ENCODE results near the gene KCNT2. TPM values are rescaled to one million over a fixed set of nuclear protein-coding genes. Genes with fewer than 3 reads are reported as not detected.
A peak's percentile ranks its signal among the peaks of the same experiment; 100 is the strongest.

Gene KCNT2
- polyA plus RNA-seq, 1 of the 3 experiments (the other 2 are of a cell fraction), result 0.56 TPM

DNA sequence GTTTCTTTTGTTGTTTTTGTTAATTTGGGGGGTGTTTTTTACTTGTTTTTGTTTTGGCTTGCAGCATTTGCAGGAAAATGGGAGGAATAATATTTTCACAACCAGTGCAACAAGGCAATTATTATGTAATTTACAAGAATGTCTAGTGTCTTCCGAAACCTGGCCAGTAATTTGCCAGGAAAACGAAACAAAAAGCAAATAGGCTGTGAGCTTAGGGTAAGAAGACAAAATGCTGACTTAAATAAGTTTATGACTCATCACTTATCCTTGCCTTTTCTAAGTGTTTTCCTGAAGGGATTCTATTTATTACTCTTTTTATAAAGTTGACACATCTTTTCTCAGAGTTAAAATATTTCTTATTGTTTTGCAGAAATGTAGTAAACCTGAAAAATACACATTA lies 49.8 kb downstream of the KCNT2 start:
- Histone ChIP-seq H3K9me3 (0 out of 2 replicates have a peak, but pooled peaks cover 4% of the 10 kb centered on the region), H3K4me1 (ENCODE audit: control insufficient read depth in 1 of 2, insufficient read depth in 2 of 2, low read depth in 1 of 2, low read length in 1 of 2) (no peaks in the 10 kb centered on the region; a peak in 1 of 4 replicates), H3F3A (replicated peaks; ENCODE audit: insufficient read depth) (no peaks in the 10 kb centered on the region), H3K27me3 (ENCODE audit: insufficient read depth) (no peaks in the 10 kb centered on the region), H3K36me3 (replicated peaks in 1 of 2; ENCODE audit: control insufficient read depth in 1 of 2, insufficient read depth in 2 of 2, low read length in 1 of 2) (no peaks in the 10 kb centered on the region), H3K27ac (ENCODE audit: low read depth in 2 of 2, low read length in 1 of 2) (peak overlapping the region; percentile 9 to 51; a peak in 1 of 4 replicates), H3K4me3 (ENCODE audit: low read depth in 2 of 2, low read length in 1 of 2) (peak overlapping the region; percentile 50 to 57; a peak in 3 of 4 replicates), H4K20me1 (ENCODE audit: insufficient read depth) (no peaks in the 10 kb centered on the region), H3K9me2 (no peaks in the 10 kb centered on the region), H3K79me2 (ENCODE audit: insufficient read depth) (no peaks in the 10 kb centered on the region), H3K9ac (peak overlapping the region; percentile 36; the same call in 1 of the 2 replicates), H3K4me2 (peak overlapping the region; percentile 49), H2AFZ (ENCODE audit: low read depth) (peak overlapping the region; percentile 81; the same call in 1 of the 2 replicates)
- DNase-seq, result no peak
- ChIA-PET POLR2A (no interaction called here), CTCF (no interaction called here)
- 23% methylated on average over 2 of the region's 2 CpGs for WGBS (ENCODE audit: low lambda C conversion rate)
- TF ChIP-seq RAD21 (IDR thresholded peaks at IDR 0.05; ENCODE audit: low read length) (no peak), EZH2phosphoT487 (IDR thresholded peaks at IDR 0.05; ENCODE audit: borderline replicate concordance, low read depth) (no peak), JUND (IDR thresholded peaks at IDR 0.05) (peak; percentile 37; the same call in 1 of the 2 replicates), SMC3 (IDR thresholded peaks at IDR 0.05; ENCODE audit: low read depth, low read length) (no peak), TAF1 (IDR thresholded peaks at IDR 0.05; ENCODE audit: borderline replicate concordance, low read depth, low read length) (no peak), FOSL2 (IDR thresholded peaks at IDR 0.05; ENCODE audit: borderline replicate concordance, low read depth) (peak; percentile 56; the same call in 1 of the 2 replicates), SIN3A (IDR thresholded peaks at IDR 0.05; ENCODE audit: borderline replicate concordance, low read depth, low read length) (no peak)
- TF ChIP-seq, protein P1, sequence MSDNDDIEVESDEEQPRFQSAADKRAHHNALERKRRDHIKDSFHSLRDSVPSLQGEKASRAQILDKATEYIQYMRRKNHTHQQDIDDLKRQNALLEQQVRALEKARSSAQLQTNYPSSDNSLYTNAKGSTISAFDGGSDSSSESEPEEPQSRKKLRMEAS (IDR thresholded peaks at IDR 0.05; ENCODE audit: low read depth), result no peak

DNA sequence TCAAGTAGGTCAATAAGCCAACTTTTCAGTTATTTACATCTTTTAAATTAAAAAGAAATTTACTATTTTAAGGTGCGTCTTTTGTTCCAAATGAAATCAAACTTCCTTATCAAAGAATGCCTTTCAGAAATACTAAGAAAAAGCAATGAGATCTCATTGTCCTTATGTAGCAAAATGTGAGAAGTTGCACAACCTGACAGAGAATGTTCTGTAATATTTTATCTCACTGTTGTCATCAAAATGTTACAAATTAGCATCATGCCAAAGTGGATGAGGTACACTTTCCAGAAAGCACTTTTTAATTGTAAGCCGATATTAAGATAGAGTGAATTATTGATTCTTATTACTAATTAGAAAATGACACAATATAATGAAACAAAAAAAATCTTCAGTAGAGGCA lies 50.4 kb downstream of the KCNT2 start:
- WGBS (ENCODE audit: low lambda C conversion rate), result 84% methylated on average over 2 of the region's 2 CpGs
- ChIA-PET CTCF (no interaction called here), POLR2A (no interaction called here)
- Histone ChIP-seq H2AFZ (ENCODE audit: low read depth) (peak overlapping the region; percentile 81), H3K4me2 (peak overlapping the region; percentile 49), H3K36me3 (replicated peaks in 1 of 2; ENCODE audit: control insufficient read depth in 1 of 2, insufficient read depth in 2 of 2, low read length in 1 of 2) (no peaks in the 10 kb centered on the region), H3K9ac (no peak overlapping the region; the same call in 1 of the 2 replicates), H3K79me2 (ENCODE audit: insufficient read depth) (no peaks in the 10 kb centered on the region), H4K20me1 (ENCODE audit: insufficient read depth) (no peaks in the 10 kb centered on the region), H3K27ac (ENCODE audit: low read depth in 2 of 2, low read length in 1 of 2) (no peak overlapping the region), H3F3A (replicated peaks; ENCODE audit: insufficient read depth) (no peaks in the 10 kb centered on the region), H3K9me2 (no peaks in the 10 kb centered on the region), H3K9me3 (0 out of 2 replicates have a peak, but pooled peaks cover 4% of the 10 kb centered on the region), H3K4me1 (ENCODE audit: control insufficient read depth in 1 of 2, insufficient read depth in 2 of 2, low read depth in 1 of 2, low read length in 1 of 2) (no peaks in the 10 kb centered on the region; a peak in 1 of 4 replicates), H3K4me3 (ENCODE audit: low read depth in 2 of 2, low read length in 1 of 2) (peak overlapping the region; percentile 50 to 57; a peak in 2 of 4 replicates), H3K27me3 (ENCODE audit: insufficient read depth) (no peaks in the 10 kb centered on the region)
- DNase-seq, result no peak
- TF ChIP-seq SIN3A (IDR thresholded peaks at IDR 0.05; ENCODE audit: borderline replicate concordance, low read depth, low read length) (no peak), RXRA (IDR thresholded peaks at IDR 0.05; ENCODE audit: borderline replicate concordance, low read depth) (no peak), NFIC (IDR thresholded peaks at IDR 0.05; ENCODE audit: borderline replicate concordance) (no peak), ELF1 (IDR thresholded peaks at IDR 0.05) (no peak), CHD2 (IDR thresholded peaks at IDR 0.05; ENCODE audit: low read length, partially characterized antibody) (no peak), FOXJ3 (CRISPR knock-in tag; IDR thresholded peaks at IDR 0.05) (no peak)
- TF ChIP-seq, protein P2, sequence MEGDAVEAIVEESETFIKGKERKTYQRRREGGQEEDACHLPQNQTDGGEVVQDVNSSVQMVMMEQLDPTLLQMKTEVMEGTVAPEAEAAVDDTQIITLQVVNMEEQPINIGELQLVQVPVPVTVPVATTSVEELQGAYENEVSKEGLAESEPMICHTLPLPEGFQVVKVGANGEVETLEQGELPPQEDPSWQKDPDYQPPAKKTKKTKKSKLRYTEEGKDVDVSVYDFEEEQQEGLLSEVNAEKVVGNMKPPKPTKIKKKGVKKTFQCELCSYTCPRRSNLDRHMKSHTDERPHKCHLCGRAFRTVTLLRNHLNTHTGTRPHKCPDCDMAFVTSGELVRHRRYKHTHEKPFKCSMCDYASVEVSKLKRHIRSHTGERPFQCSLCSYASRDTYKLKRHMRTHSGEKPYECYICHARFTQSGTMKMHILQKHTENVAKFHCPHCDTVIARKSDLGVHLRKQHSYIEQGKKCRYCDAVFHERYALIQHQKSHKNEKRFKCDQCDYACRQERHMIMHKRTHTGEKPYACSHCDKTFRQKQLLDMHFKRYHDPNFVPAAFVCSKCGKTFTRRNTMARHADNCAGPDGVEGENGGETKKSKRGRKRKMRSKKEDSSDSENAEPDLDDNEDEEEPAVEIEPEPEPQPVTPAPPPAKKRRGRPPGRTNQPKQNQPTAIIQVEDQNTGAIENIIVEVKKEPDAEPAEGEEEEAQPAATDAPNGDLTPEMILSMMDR (IDR thresholded peaks at IDR 0.05), result no peak
- TF ChIP-seq, protein P3, sequence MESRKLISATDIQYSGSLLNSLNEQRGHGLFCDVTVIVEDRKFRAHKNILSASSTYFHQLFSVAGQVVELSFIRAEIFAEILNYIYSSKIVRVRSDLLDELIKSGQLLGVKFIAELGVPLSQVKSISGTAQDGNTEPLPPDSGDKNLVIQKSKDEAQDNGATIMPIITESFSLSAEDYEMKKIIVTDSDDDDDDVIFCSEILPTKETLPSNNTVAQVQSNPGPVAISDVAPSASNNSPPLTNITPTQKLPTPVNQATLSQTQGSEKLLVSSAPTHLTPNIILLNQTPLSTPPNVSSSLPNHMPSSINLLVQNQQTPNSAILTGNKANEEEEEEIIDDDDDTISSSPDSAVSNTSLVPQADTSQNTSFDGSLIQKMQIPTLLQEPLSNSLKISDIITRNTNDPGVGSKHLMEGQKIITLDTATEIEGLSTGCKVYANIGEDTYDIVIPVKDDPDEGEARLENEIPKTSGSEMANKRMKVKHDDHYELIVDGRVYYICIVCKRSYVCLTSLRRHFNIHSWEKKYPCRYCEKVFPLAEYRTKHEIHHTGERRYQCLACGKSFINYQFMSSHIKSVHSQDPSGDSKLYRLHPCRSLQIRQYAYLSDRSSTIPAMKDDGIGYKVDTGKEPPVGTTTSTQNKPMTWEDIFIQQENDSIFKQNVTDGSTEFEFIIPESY (IDR thresholded peaks at IDR 0.05; ENCODE audit: borderline replicate concordance, low read depth), result no peak
- TF ChIP-seq, protein P4, sequence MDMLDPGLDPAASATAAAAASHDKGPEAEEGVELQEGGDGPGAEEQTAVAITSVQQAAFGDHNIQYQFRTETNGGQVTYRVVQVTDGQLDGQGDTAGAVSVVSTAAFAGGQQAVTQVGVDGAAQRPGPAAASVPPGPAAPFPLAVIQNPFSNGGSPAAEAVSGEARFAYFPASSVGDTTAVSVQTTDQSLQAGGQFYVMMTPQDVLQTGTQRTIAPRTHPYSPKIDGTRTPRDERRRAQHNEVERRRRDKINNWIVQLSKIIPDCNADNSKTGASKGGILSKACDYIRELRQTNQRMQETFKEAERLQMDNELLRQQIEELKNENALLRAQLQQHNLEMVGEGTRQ (IDR thresholded peaks at IDR 0.05; ENCODE audit: borderline replicate concordance, low read depth, low read length), result no peak
- TF ChIP-seq, protein P5, sequence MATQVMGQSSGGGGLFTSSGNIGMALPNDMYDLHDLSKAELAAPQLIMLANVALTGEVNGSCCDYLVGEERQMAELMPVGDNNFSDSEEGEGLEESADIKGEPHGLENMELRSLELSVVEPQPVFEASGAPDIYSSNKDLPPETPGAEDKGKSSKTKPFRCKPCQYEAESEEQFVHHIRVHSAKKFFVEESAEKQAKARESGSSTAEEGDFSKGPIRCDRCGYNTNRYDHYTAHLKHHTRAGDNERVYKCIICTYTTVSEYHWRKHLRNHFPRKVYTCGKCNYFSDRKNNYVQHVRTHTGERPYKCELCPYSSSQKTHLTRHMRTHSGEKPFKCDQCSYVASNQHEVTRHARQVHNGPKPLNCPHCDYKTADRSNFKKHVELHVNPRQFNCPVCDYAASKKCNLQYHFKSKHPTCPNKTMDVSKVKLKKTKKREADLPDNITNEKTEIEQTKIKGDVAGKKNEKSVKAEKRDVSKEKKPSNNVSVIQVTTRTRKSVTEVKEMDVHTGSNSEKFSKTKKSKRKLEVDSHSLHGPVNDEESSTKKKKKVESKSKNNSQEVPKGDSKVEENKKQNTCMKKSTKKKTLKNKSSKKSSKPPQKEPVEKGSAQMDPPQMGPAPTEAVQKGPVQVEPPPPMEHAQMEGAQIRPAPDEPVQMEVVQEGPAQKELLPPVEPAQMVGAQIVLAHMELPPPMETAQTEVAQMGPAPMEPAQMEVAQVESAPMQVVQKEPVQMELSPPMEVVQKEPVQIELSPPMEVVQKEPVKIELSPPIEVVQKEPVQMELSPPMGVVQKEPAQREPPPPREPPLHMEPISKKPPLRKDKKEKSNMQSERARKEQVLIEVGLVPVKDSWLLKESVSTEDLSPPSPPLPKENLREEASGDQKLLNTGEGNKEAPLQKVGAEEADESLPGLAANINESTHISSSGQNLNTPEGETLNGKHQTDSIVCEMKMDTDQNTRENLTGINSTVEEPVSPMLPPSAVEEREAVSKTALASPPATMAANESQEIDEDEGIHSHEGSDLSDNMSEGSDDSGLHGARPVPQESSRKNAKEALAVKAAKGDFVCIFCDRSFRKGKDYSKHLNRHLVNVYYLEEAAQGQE (IDR thresholded peaks at IDR 0.05; ENCODE audit: low read depth, low read length), result no peak
